Large intestine (tissue), 3 donors: ENCODE results near the gene BABAM1. TPM values are rescaled to one million over a fixed set of nuclear protein-coding genes. Genes with fewer than 3 reads are reported as not detected.

ENCODE experiments used
- DNase-seq, 2 donors: peaks; one replicate each; pipeline versions ENCODE4 v3.0.0 to v3.0.0-alpha.2; 2013
- H3K27ac ChIP-seq: one replicate; pipeline ENCODE4 v1.5.1; 2013; ENCODE audit warnings: low read length
- H3K27me3 ChIP-seq: 2 replicates; pipeline ENCODE4 v1.6.1; 2013; ENCODE audit warnings: low read length; ENCODE audit not compliant: control insufficient read depth, insufficient read depth
- H3K36me3 ChIP-seq: 2 replicates; pipeline ENCODE4 v1.6.1; 2013; ENCODE audit warnings: low read length; ENCODE audit not compliant: control insufficient read depth, insufficient read depth
- H3K4me1 ChIP-seq: one replicate; pipeline ENCODE4 v1.6.1; 2013; ENCODE audit warnings: low read length; ENCODE audit not compliant: control insufficient read depth, insufficient read depth
- H3K4me3 ChIP-seq: one replicate; pipeline ENCODE4 v1.5.1; 2013; ENCODE audit warnings: low read length
- H3K9me3 ChIP-seq: one replicate; pipeline ENCODE4 v1.6.1; 2013; ENCODE audit warnings: mild to moderate bottlenecking, low read depth, low read length, moderate library complexity; ENCODE audit not compliant: control insufficient read depth
- WGBS: methylation state at CpG from one replicate; pipeline ENCODE4 v1.1.5; 2013; ENCODE audit warnings: low lambda C conversion rate; ENCODE audit not compliant: insufficient coverage; 5-methylcytosine and 5-hydroxymethylcytosine counted together
- polyA plus RNA-seq: library from polyadenylated mRNA; unstranded; fragments of 120-200 nt; gene quantifications from one replicate; pipeline ENCODE4 v1.2.1, GENCODE V29; 2013

BABAM1 gene
- polyA plus RNA-seq, 1 donor = 70.7 TPM

- peaks cover 66% of the 10 kb centered on the region for H3K36me3 ChIP-seq
- H3K4me3 ChIP-seq = peak overlapping the region; percentile 33
- peak in 1 of 2 donors; percentile 57 for DNase-seq
These were observed 32.3 kb upstream of the BABAM1 start for GRCh38 chr19:17234911-17235299.

GRCh38 chr19:17235300-17235970, 31.8 kb upstream of the BABAM1 start:
- peak in 1 of 2 donors; percentile 81 for DNase-seq
- H3K36me3 ChIP-seq = peaks cover 62% of the 10 kb centered on the region
- H3K27ac ChIP-seq = peak overlapping the region; percentile 61
- H3K9me3 ChIP-seq = no peaks in the 10 kb centered on the region
- H3K4me3 ChIP-seq = peak overlapping the region; percentile 33
- WGBS = no CpG with 5 or more reads among the region's 80 CpGs
- no peaks in the 10 kb centered on the region for H3K27me3 ChIP-seq
- peaks cover 28% of the 10 kb centered on the region for H3K4me1 ChIP-seq

More at GRCh38 chr19:17234911-17235299, 32.3 kb upstream of the BABAM1 start:
- peaks cover 23% of the 10 kb centered on the region for H3K4me1 ChIP-seq
- H3K9me3 ChIP-seq = no peaks in the 10 kb centered on the region
- H3K27ac ChIP-seq = peak overlapping the region; percentile 61
- no peaks in the 10 kb centered on the region for H3K27me3 ChIP-seq
- WGBS = 46% methylated on average over 3 of the region's 11 CpGs

DNA sequence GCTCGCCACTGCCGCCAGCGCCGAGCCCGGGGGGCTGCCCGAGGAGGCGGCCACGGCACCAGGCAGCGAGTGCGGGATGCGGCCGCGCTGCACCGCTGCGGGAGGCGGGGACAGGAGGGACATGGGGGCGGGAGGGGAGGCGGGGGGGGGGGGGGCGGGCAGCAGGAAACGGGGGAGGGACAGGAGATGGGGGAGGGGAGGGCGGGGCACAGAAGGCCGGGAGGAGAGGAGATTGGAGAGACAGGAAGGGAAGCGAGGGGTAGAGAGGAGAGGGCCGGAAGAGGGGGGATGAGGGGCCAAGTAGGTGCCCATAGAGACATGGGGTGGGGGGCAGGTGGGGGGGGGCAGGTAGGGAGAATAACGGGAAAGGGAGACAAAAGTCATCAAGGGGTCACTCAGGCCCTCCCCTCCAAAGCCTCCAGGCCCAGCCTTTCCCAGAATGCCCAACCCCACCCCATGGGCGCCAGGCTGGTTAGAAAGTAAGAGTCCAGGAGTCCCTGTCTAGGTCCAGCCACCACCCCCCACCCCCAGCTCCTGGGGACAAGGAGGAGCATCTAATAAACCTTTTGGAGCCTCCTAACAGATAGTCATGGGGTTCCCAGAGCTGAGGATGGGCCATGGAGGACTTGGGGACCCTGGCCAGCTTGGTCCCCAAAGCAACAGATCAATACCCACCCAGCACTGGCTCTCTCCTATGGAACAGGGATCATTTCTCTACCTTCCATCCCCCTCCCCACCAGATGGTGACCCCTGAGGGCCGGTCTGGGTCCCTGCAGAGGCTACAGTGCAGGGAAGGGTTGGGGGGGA, 31.1 kb upstream of the BABAM1 start:
- DNase-seq = peak in 1 of 2 donors; percentile 37
- Histone ChIP-seq H3K36me3 (peaks cover 62% of the 10 kb centered on the region), H3K27ac (no peak overlapping the region), H3K9me3 (no peaks in the 10 kb centered on the region), H3K4me3 (no peak overlapping the region), H3K27me3 (no peaks in the 10 kb centered on the region), H3K4me1 (peaks cover 35% of the 10 kb centered on the region)
- whole genome bisulfite sequencing = no CpG with 5 or more reads among the region's 27 CpGs

- H3K4me1 ChIP-seq = peaks cover 40% of the 10 kb centered on the region
- WGBS = 88% methylated on average over 3 of the region's 18 CpGs
- H3K27me3 ChIP-seq = no peaks in the 10 kb centered on the region
- no peaks in the 10 kb centered on the region for H3K9me3 ChIP-seq
- H3K4me3 ChIP-seq = no peak overlapping the region
- H3K36me3 ChIP-seq = peaks cover 55% of the 10 kb centered on the region
- no peak overlapping the region for H3K27ac ChIP-seq
- peak in 1 of 2 donors; percentile 11 for DNase-seq
These were observed 30.3 kb upstream of the BABAM1 start for GRCh38 chr19:17236811-17237543.

- WGBS = no CpG with 5 or more reads among the region's 13 CpGs
- no peaks in the 10 kb centered on the region for H3K27me3 ChIP-seq
These were observed 29.2 kb upstream of the BABAM1 start for GRCh38 chr19:17237747-17238706.

DNA sequence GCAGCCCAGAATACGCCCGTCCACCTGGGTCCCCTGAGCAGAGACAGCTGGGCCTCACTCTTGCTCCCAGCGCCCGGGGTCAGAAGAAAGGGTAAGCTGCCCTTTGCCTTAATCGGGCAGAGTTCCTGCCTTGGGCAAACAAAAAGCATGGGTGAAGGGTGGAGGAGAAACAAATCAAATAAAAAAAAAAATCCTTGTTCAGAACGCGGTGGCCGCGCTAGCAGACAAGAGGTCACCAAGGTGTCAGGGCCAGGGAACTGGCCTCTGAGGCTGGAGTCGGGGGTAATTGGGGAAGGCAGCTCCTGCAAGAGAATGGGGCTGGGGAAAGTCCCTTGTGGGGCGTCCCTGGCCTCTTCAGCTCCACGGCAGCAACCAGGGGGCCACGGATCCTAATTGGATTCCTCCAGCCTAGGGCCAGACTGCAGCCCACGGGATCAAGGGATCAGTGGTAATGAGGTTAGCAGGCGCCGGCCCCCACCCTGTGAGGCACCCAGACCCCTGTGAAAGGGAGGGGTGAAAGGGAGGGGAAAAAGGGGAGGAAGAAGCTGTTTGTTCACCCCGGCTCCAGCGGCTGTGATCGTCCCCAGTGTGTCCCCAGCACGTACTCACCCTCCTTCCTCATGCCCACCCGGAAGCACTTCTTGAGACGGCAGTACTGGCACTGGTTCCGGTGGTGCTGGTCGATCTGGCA, 27.0 kb upstream of the BABAM1 start:
- Histone ChIP-seq H3K4me1 (peaks cover 43% of the 10 kb centered on the region), H3K27ac (peak overlapping the region; percentile 78), H3K27me3 (no peaks in the 10 kb centered on the region), H3K9me3 (no peaks in the 10 kb centered on the region), H3K4me3 (peak overlapping the region; percentile 11), H3K36me3 (peaks cover 29% of the 10 kb centered on the region)
- peak in 1 of 2 donors; percentile 63 for DNase-seq
- WGBS = 20% methylated on average over 2 of the region's 24 CpGs

More at GRCh38 chr19:17237747-17238706, 29.2 kb upstream of the BABAM1 start:
- Histone ChIP-seq H3K36me3 (peaks cover 45% of the 10 kb centered on the region), H3K4me3 (no peak overlapping the region), H3K9me3 (no peaks in the 10 kb centered on the region), H3K27ac (no peak overlapping the region), H3K4me1 (peaks cover 48% of the 10 kb centered on the region)
- DNase-seq = no peak

DNA sequence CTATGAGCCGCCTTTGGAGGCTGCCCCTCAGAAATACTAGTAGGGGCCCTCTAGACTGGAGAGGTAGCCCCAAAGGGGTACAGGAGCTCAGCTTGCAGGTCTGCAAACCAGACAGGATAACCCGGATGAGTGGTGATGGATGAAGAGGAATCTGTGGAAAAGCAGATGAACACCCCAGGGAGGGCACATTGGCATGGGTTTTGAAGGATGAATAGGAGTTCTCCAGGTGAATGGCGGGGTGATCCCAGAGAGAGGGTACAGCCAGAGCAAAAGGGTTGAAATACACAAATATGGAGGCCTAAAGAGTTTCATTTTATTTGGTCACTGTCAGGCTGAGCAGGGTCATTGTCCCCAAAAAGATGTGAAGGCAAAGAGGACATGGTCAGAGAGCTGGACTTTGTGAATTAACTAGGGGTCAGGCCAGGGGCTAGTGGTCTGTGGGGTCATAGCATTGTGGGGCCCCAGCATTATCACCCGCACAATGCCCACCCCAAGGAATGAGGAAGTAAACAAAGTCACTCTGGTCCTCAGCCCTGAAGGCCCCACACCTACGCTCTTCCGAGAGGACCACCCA, 26.3 kb upstream of the BABAM1 start:
- DNase-seq = no peak
- Histone ChIP-seq H3K9me3 (no peaks in the 10 kb centered on the region), H3K27me3 (no peaks in the 10 kb centered on the region), H3K4me1 (peaks cover 42% of the 10 kb centered on the region), H3K27ac (peak overlapping the region; percentile 78), H3K36me3 (peaks cover 27% of the 10 kb centered on the region), H3K4me3 (peak overlapping the region; percentile 11)
- WGBS = no CpG with 5 or more reads among the region's 6 CpGs

- DNase-seq = peak in 1 of 2 donors; percentile 18
- WGBS = no CpG with 5 or more reads among the region's 8 CpGs
- H3K4me1 ChIP-seq = peaks cover 47% of the 10 kb centered on the region
- H3K9me3 ChIP-seq = no peaks in the 10 kb centered on the region
- peaks cover 23% of the 10 kb centered on the region for H3K36me3 ChIP-seq
- no peaks in the 10 kb centered on the region for H3K27me3 ChIP-seq
- peak overlapping the region; percentile 81 for H3K27ac ChIP-seq
- H3K4me3 ChIP-seq = peak overlapping the region; percentile 76
These were observed 24.6 kb upstream of the BABAM1 start for GRCh38 chr19:17242431-17243208.
